Inflammatory macrophage (primary cell): Measurements from ENCODE around the gene VWA5A.
A peak's percentile ranks its signal among the peaks of the same experiment; 100 is the strongest.
"Not testable (repeated sequence)": the region's sequence is repeated elsewhere in the genome, so short reads cannot be mapped to it uniquely, and the experiment has no call there.

ENCODE experiments used
- DNase-seq, 2 donors: peaks; one replicate each; pipeline ENCODE4 v3.0.0-alpha.2; 2020 to 2022

The VWA5A gene

GRCh38 chr11:124096364-124096763 lies 18.9 kb upstream of the VWA5A start:
- DNase-seq = no peak

- DNase-seq = no peak
Observed at GRCh38 chr11:124098141-124098540, 17.1 kb upstream of the VWA5A start.

GRCh38 chr11:124101737-124102136 lies 13.5 kb upstream of the VWA5A start:
- DNase-seq = peak; percentile 26 to 67

GRCh38 chr11:124108156-124108555 lies 7.1 kb upstream of the VWA5A start:
- peak; percentile 31 to 49 for DNase-seq

- no peak for DNase-seq
Observed at GRCh38 chr11:124109377-124109776, 5.9 kb upstream of the VWA5A start.

GRCh38 chr11:124110201-124110600 lies 5.0 kb upstream of the VWA5A start:
- DNase-seq = peak in 1 of 2 donors; percentile 35

GRCh38 chr11:124113890-124114289 lies 1.4 kb upstream of the VWA5A start:
- DNase-seq = peak; percentile 64 to 81

GRCh38 chr11:124115782-124116616 lies 749 bp downstream of the VWA5A start:
- DNase-seq = peak; percentile 9 to 29

GRCh38 chr11:124119103-124119502 lies 3.9 kb downstream of the VWA5A start:
- DNase-seq = no peak

GRCh38 chr11:124120891-124121290 lies 5.6 kb downstream of the VWA5A start:
- DNase-seq = no peak

- DNase-seq = no peak
Observed at GRCh38 chr11:124122123-124122522, 6.9 kb downstream of the VWA5A start.

- DNase-seq = no peak
Observed at GRCh38 chr11:124123622-124124021, 8.4 kb downstream of the VWA5A start.

GRCh38 chr11:124127134-124127533 lies 11.9 kb downstream of the VWA5A start:
- DNase-seq = not testable (repeated sequence)

GRCh38 chr11:124143034-124143433 lies 27.8 kb downstream of the VWA5A start:
- no peak for DNase-seq

- DNase-seq = no peak
Observed at GRCh38 chr11:124147951-124148350, 32.7 kb downstream of the VWA5A start.

- peak; percentile 54 to 56 for DNase-seq
Observed at GRCh38 chr11:124150684-124151083, 35.4 kb downstream of the VWA5A start.

GRCh38 chr11:124152770-124153407 lies 37.6 kb downstream of the VWA5A start:
- DNase-seq = no peak

- no peak for DNase-seq
Observed at GRCh38 chr11:124153821-124154220, 38.6 kb downstream of the VWA5A start.

GRCh38 chr11:124159481-124159880 lies 44.2 kb downstream of the VWA5A start:
- DNase-seq = no peak

GRCh38 chr11:124160986-124161385 lies 45.7 kb downstream of the VWA5A start:
- DNase-seq = no peak

GRCh38 chr11:124167826-124168231 lies 52.6 kb downstream of the VWA5A start:
- DNase-seq = no peak

GRCh38 chr11:124168796-124169195 lies 53.5 kb downstream of the VWA5A start:
- DNase-seq = no peak

- not testable (repeated sequence) for DNase-seq
Observed at GRCh38 chr11:124170315-124170714, 55.1 kb downstream of the VWA5A start.
